ENCODE measurements around the gene OR12D2. TPM values are rescaled to one million over a fixed set of nuclear protein-coding genes. Genes with fewer than 3 reads are reported as not detected.
"Not testable (repeated sequence)": the region's sequence is repeated elsewhere in the genome, so short reads cannot be mapped to it uniquely, and the experiment has no call there.

Gene OR12D2
- total RNA-seq, 2 experiments from 2014 or later = not detected

- H3K27ac Mint-ChIP-seq, H3K4me1 Mint-ChIP-seq, H3K36me3 Mint-ChIP-seq, H3K9me3 Mint-ChIP-seq, H3K4me3 Mint-ChIP-seq, DNase-seq: not testable (repeated sequence)
- peaks cover 58% of the 10 kb centered on the region for H3K27me3 Mint-ChIP-seq
Observed at GRCh38 chr6:29436730-29437129, 41.3 kb downstream of the OR12D2 start.

- no peak for DNase-seq
- no peak within 1 kb of the TSS for H3K27ac Mint-ChIP-seq
- H3K36me3 Mint-ChIP-seq = no peaks in the 10 kb centered on the region
- peaks cover 51% of the 10 kb centered on the region for H3K27me3 Mint-ChIP-seq
- no peaks in the 10 kb centered on the region for H3K4me1 Mint-ChIP-seq
- H3K4me3 Mint-ChIP-seq = no peak within 1 kb of the TSS
- no peaks in the 10 kb centered on the region for H3K9me3 Mint-ChIP-seq
Observed at GRCh38 chr6:29439006-29439405, 43.6 kb downstream of the OR12D2 start, which contains the start of gene OR10C1. Gene OR10C1, plus strand, starts transcription at chr6:29439306. Its CDS starts 710 bp downstream, at chr6:29440016.

GRCh38 chr6:29442719-29443118 is 47.3 kb downstream of the OR12D2 start:
- no peaks in the 10 kb centered on the region for H3K9me3 Mint-ChIP-seq
- H3K27me3 Mint-ChIP-seq = peaks cover 54% of the 10 kb centered on the region
- no peaks in the 10 kb centered on the region for H3K36me3 Mint-ChIP-seq
- no peak for DNase-seq
- H3K27ac Mint-ChIP-seq = no peak overlapping the region
- no peak overlapping the region for H3K4me3 Mint-ChIP-seq
- H3K4me1 Mint-ChIP-seq = no peaks in the 10 kb centered on the region

- not testable (repeated sequence) for DNase-seq, H3K36me3 Mint-ChIP-seq, H3K9me3 Mint-ChIP-seq, H3K4me1 Mint-ChIP-seq, H3K4me3 Mint-ChIP-seq, H3K27ac Mint-ChIP-seq
- peaks cover 58% of the 10 kb centered on the region for H3K27me3 Mint-ChIP-seq
Observed at GRCh38 chr6:29444031-29444430, 48.6 kb downstream of the OR12D2 start.

Other genes with a start within 250 kb of the OR12D2 start
- gene OR2J2, start 224.7 kb upstream of the OR12D2 start, total RNA-seq = not detected
- gene OR14J1, start 93.9 kb upstream of the OR12D2 start, total RNA-seq = not detected
- not detected for gene OR5V1, start 26.8 kb upstream of the OR12D2 start, total RNA-seq
- gene OR12D3, start 20.3 kb upstream of the OR12D2 start, total RNA-seq = not detected
- gene OR12D1, start 19.3 kb downstream of the OR12D2 start, total RNA-seq = not detected
- gene OR10C1, start 43.7 kb downstream of the OR12D2 start, total RNA-seq = not detected
- not detected for gene OR11A1, start 61.4 kb downstream of the OR12D2 start, total RNA-seq
- gene OR2H1, start 61.5 kb downstream of the OR12D2 start, total RNA-seq = not detected
- gene MAS1L, start 92.3 kb downstream of the OR12D2 start, total RNA-seq = not detected
- 1 to 10 TPM; 2.3 to 2.6 TPM for gene UBD, start 164.1 kb downstream of the OR12D2 start, total RNA-seq
- not detected for gene OR2H2, start 189.5 kb downstream of the OR12D2 start, total RNA-seq
- 1 to 10 TPM; 7.2 to 7.6 TPM for gene GABBR1, start 237.6 kb downstream of the OR12D2 start, total RNA-seq

Data from activated naive CD8-positive, alpha-beta T cell treated with anti-CD3 and anti-CD28 coated beads for 36 hours (primary cell).